Activated T-cell treated with anti-CD3 and anti-CD28 coated beads, Interleukin-2, amount 50 U/mL, for 72 hours (primary cell): ENCODE data around the gene PRL. TPM values are rescaled to one million over a fixed set of nuclear protein-coding genes. Genes with fewer than 3 reads are reported as not detected.

ENCODE experiments used
- ATAC-seq, 2 donors: fragments of 150-1000 bp; cut with Tn5 transposase; replicated peaks in 1 of 2; 2 replicates each; pipeline ENCODE4 v1.10.0; 2021; ENCODE audit warnings: moderate library complexity in 2 of 2, mild to moderate bottlenecking in 1 of 2
- DNase-seq, 2 donors: peaks; one replicate each; pipeline ENCODE4 v3.0.0; 2021 to 2022; ENCODE audit warnings: mixed read lengths in 1 of 2
- H3K27ac Mint-ChIP-seq: one replicate; pipeline ENCODE4 v1.8.0; 2022; ENCODE audit warnings: mild to moderate bottlenecking, moderate library complexity, mixed read lengths
- H3K27me3 Mint-ChIP-seq: one replicate; pipeline ENCODE4 v1.8.0; 2022; ENCODE audit warnings: low read depth, mixed read lengths
- H3K36me3 Mint-ChIP-seq, 2 donors: one replicate each; pipeline ENCODE4 v1.8.0; 2022; ENCODE audit warnings: mixed read lengths in 2 of 2, mild to moderate bottlenecking in 1 of 2; ENCODE audit not compliant: insufficient read depth in 2 of 2
- H3K4me1 Mint-ChIP-seq: one replicate; pipeline ENCODE4 v1.8.0; 2022; ENCODE audit warnings: low read depth, mixed read lengths
- H3K4me3 Mint-ChIP-seq, 2 donors: one replicate each; pipeline ENCODE4 v1.8.0; 2022; ENCODE audit warnings: mild to moderate bottlenecking in 2 of 2, mixed read lengths in 2 of 2, moderate library complexity in 2 of 2
- H3K9me3 Mint-ChIP-seq, 2 donors: one replicate each; pipeline ENCODE4 v1.8.0; 2022; ENCODE audit warnings: mixed read lengths in 2 of 2
- total RNA-seq, 2 donors: library from RNA; stranded (reverse); gene quantifications; one replicate each; pipeline ENCODE4 v1.2.3, GENCODE V29; 2022

Gene PRL
- total RNA-seq, 2 donors from 2014 or later, result 0.19 TPM; not detected in 1

DNA sequence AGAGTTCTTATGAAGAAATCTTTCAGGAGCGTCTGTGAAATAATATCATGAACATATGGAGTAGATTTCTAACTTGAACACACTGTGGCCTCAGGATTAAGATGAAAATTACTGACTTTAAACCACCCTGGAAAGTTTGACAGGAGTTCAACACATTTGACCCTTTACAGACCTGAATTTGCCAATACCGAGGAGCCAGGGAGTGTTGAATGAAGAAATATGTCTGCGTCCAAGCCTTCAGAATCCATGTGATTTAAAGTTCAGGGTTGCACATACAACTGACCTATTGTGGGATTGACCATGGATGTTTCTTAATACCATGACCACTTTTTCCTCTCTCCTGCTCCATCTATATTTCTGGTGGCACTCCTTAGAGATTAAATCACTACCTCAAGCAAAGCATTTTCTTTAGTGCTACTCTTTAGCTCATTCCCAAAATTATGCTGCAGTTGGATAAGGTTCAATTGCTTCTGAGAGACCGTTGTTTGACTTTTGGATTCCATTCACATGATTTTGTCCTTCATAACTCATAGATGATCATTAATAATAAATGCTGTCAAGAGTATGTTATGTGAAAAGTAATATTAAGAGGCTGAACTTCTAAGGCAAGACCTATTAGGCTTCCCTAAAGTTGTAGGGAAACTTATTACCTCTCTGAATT is 57.4 kb downstream of the PRL start:
- Mint-ChIP-seq H3K9me3 (peaks cover 16 to 28% of the 10 kb centered on the region in 2 donors), H3K4me3 (no peak overlapping the region), H3K27ac (no peak overlapping the region), H3K4me1 (no peaks in the 10 kb centered on the region), H3K27me3 (no peaks in the 10 kb centered on the region), H3K36me3 (peaks cover 0 to 2% of the 10 kb centered on the region in 2 donors)
- ATAC-seq, result no peak
- DNase-seq, result no peak

DNA sequence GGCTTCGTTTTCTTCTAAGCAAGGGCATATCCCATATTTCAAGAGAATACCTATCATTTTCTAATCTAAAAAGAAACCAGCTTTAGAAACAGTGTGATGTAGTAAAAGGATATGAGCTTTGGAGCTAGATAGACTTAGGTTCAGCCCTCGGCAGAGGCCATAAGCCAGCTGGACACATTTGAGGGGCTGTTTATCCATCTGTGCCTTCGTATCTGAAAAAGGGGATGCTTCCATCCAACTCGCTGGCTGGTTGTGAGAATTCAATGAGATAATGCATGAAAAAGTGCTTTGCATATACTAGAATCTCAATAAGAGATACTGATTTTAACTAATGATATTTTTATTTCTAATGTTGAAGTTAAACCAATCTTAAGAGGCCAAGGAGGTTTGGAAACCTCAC is 58.0 kb downstream of the PRL start:
- Mint-ChIP-seq H3K4me3 (no peak overlapping the region), H3K36me3 (peaks cover 0 to 2% of the 10 kb centered on the region in 2 donors), H3K9me3 (peaks cover 15 to 25% of the 10 kb centered on the region in 2 donors), H3K27ac (no peak overlapping the region), H3K4me1 (no peaks in the 10 kb centered on the region), H3K27me3 (peaks cover under 1% of the 10 kb centered on the region)
- DNase-seq (no peak), ATAC-seq (no peak)

DNA sequence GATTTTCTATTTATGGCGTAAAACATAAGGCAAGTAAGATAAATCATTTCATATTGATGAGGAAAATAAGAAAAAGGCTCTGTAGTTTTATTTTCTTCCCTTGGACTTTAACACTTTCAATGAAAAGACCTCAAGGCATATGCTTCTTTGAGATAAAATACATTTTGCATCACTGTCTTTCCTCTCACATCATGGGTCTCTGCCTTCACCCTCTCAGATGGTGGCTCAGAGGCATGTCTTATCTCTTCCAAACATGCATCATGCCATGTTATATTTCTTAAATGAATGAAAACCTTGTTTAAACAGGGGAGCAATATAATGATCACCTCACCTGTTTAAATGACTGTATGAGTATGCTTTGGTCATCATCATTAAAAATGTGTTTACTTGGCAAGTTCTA is 59.3 kb downstream of the PRL start:
- no peaks in the 10 kb centered on the region for H3K36me3 Mint-ChIP-seq
- H3K27ac Mint-ChIP-seq, result no peak overlapping the region
- peaks cover 10 to 18% of the 10 kb centered on the region in 2 donors for H3K9me3 Mint-ChIP-seq
- no peak for DNase-seq
- no peaks in the 10 kb centered on the region for H3K4me1 Mint-ChIP-seq
- no peak for ATAC-seq
- peaks cover 5% of the 10 kb centered on the region for H3K27me3 Mint-ChIP-seq
- H3K4me3 Mint-ChIP-seq, result no peak overlapping the region
